Karpas-422 (cell line): ENCODE data around the gene TPRG1. TPM values are rescaled to one million over a fixed set of nuclear protein-coding genes. Genes with fewer than 3 reads are reported as not detected.

ENCODE experiments used
- DNase-seq: peaks from one replicate; pipeline ENCODE4 v3.0.0-alpha.2; 2015
- H2AFZ ChIP-seq: fragments of 200-600 bp; sonication (generic); 2 replicates; pipeline ENCODE4 v1.6.1; 2014; ENCODE audit warnings: antibody characterized with exemption, low read length, mixed read lengths
- H3K27ac ChIP-seq: fragments of 200-600 bp; sonication (generic); 2 replicates; pipeline ENCODE4 v1.5.1; 2014; ENCODE audit warnings: mild to moderate bottlenecking, low read length, moderate library complexity
- H3K27me3 ChIP-seq: fragments of 200-600 bp; sonication (generic); 2 replicates; pipeline ENCODE4 v1.6.1; 2014; ENCODE audit warnings: low read length, mixed read lengths
- H3K36me3 ChIP-seq: fragments of 200-600 bp; sonication (generic); 2 replicates; pipeline ENCODE4 v1.6.1; 2014; ENCODE audit warnings: low read length, mixed read lengths; ENCODE audit not compliant: insufficient read depth
- H3K4me1 ChIP-seq: fragments of 200-600 bp; sonication (generic); 2 replicates; pipeline ENCODE4 v1.6.1; 2014; ENCODE audit warnings: mild to moderate bottlenecking, low read length, mixed read lengths
- H3K4me2 ChIP-seq: fragments of 200-600 bp; sonication (generic); 2 replicates; pipeline ENCODE4 v1.6.1; 2014; ENCODE audit warnings: low read length, low read depth, mild to moderate bottlenecking; ENCODE audit not compliant: poor library complexity, severe bottlenecking
- H3K4me3 ChIP-seq: fragments of 200-600 bp; sonication (generic); 2 replicates; pipeline ENCODE4 v1.5.1; 2014; ENCODE audit warnings: mild to moderate bottlenecking, antibody characterized with exemption, low read length, mixed read lengths
- H3K79me2 ChIP-seq: fragments of 200-600 bp; sonication (generic); 2 replicates; pipeline ENCODE4 v1.6.1; 2014; ENCODE audit warnings: mild to moderate bottlenecking, low read length, mixed read lengths
- H3K9ac ChIP-seq: fragments of 200-600 bp; sonication (generic); 2 replicates; pipeline ENCODE4 v1.6.0; 2014; ENCODE audit warnings: low read length
- H3K9me2 ChIP-seq: fragments of 200-600 bp; sonication (generic), shearing (Covaris generic); replicated peaks from 2 replicates; pipeline ENCODE4 v1.6.0; 2014; ENCODE audit warnings: mild to moderate bottlenecking, low read length, moderate library complexity; ENCODE audit not compliant: insufficient read depth
- H3K9me3 ChIP-seq: fragments of 300-700, 200-600 bp; sonication (generic); 2 replicates; pipeline ENCODE4 v1.6.1; 2014; ENCODE audit warnings: low read length, mixed read lengths
- H4K20me1 ChIP-seq: fragments of 200-600 bp; sonication (generic); 2 replicates; pipeline ENCODE4 v1.6.1; 2014; ENCODE audit warnings: mild to moderate bottlenecking, antibody characterized with exemption, low read length, low read depth; ENCODE audit not compliant: insufficient read depth
- total RNA-seq: library from RNA; depleted of rRNA; stranded (reverse); fragments of >200 nt; shearing (Covaris generic); gene quantifications from 2 replicates; pipeline ENCODE4 v1.2.3, GENCODE V29; 2014; ENCODE audit warnings: low replicate concordance

Gene TPRG1
- total RNA-seq, 1 experiment from 2014 or later, result not detected

- H3K27ac ChIP-seq, result no peak overlapping the region
- no peak overlapping the region for H3K4me3 ChIP-seq
These were observed 30.3 kb downstream of the TPRG1 start for GRCh38 chr3:189202106-189202505.

GRCh38 chr3:189202583-189202982, 30.8 kb downstream of the TPRG1 start:
- Histone ChIP-seq H3K36me3 (no peaks in the 10 kb centered on the region), H3K9me3 (no peaks in the 10 kb centered on the region), H2AFZ (no peak overlapping the region), H3K27ac (no peak overlapping the region), H3K4me2 (no peak overlapping the region), H3K9me2 (no peaks in the 10 kb centered on the region), H3K79me2 (no peaks in the 10 kb centered on the region), H3K4me1 (no peaks in the 10 kb centered on the region), H3K27me3 (no peaks in the 10 kb centered on the region), H3K4me3 (no peak overlapping the region), H4K20me1 (no peaks in the 10 kb centered on the region), H3K9ac (no peak overlapping the region)
- no peak for DNase-seq

More at GRCh38 chr3:189202106-189202505, 30.3 kb downstream of the TPRG1 start:
- no peaks in the 10 kb centered on the region; the same call in 1 of the 2 replicates for H3K27me3 ChIP-seq
- no peak for DNase-seq
- no peak overlapping the region for H2AFZ ChIP-seq
- H4K20me1 ChIP-seq, result no peaks in the 10 kb centered on the region
- no peak overlapping the region for H3K4me2 ChIP-seq
- H3K9me3 ChIP-seq, result no peaks in the 10 kb centered on the region
- no peaks in the 10 kb centered on the region for H3K36me3 ChIP-seq
- H3K9me2 ChIP-seq, result no peaks in the 10 kb centered on the region
- no peak overlapping the region for H3K9ac ChIP-seq
- no peaks in the 10 kb centered on the region for H3K79me2 ChIP-seq
- H3K4me1 ChIP-seq, result no peaks in the 10 kb centered on the region

- Histone ChIP-seq H4K20me1 (no peaks in the 10 kb centered on the region), H3K27ac (no peak overlapping the region), H3K36me3 (no peaks in the 10 kb centered on the region), H3K27me3 (no peaks in the 10 kb centered on the region), H3K9me3 (no peaks in the 10 kb centered on the region), H2AFZ (no peak overlapping the region), H3K4me2 (no peak overlapping the region), H3K9ac (no peak overlapping the region), H3K79me2 (no peaks in the 10 kb centered on the region), H3K9me2 (no peaks in the 10 kb centered on the region), H3K4me3 (no peak overlapping the region), H3K4me1 (no peaks in the 10 kb centered on the region)
- no peak for DNase-seq
These were observed 32.5 kb downstream of the TPRG1 start for GRCh38 chr3:189204167-189204866.

- DNase-seq, result no peak
- Histone ChIP-seq H3K9me3 (no peaks in the 10 kb centered on the region), H3K9ac (no peak overlapping the region), H3K4me3 (no peak overlapping the region), H3K36me3 (no peaks in the 10 kb centered on the region), H3K27ac (no peak overlapping the region), H3K9me2 (no peaks in the 10 kb centered on the region), H3K79me2 (no peaks in the 10 kb centered on the region), H4K20me1 (no peaks in the 10 kb centered on the region), H2AFZ (no peak overlapping the region), H3K4me1 (no peaks in the 10 kb centered on the region), H3K27me3 (no peaks in the 10 kb centered on the region), H3K4me2 (no peak overlapping the region)
These were observed 33.2 kb downstream of the TPRG1 start for GRCh38 chr3:189204937-189205336.

GRCh38 chr3:189210251-189210770, 38.5 kb downstream of the TPRG1 start:
- no peaks in the 10 kb centered on the region for H3K27me3 ChIP-seq
- no peak for DNase-seq
- H2AFZ ChIP-seq, result no peak overlapping the region
- no peak overlapping the region for H3K9ac ChIP-seq
- no peaks in the 10 kb centered on the region for H3K9me2 ChIP-seq
- H3K4me3 ChIP-seq, result no peak overlapping the region
- H3K4me2 ChIP-seq, result no peak overlapping the region
- no peaks in the 10 kb centered on the region for H3K79me2 ChIP-seq
- H3K4me1 ChIP-seq, result no peaks in the 10 kb centered on the region
- no peaks in the 10 kb centered on the region for H3K9me3 ChIP-seq
- no peaks in the 10 kb centered on the region for H4K20me1 ChIP-seq
- H3K36me3 ChIP-seq, result no peaks in the 10 kb centered on the region
- no peak overlapping the region for H3K27ac ChIP-seq

- Histone ChIP-seq H3K27me3 (no peaks in the 10 kb centered on the region), H3K27ac (no peak overlapping the region), H2AFZ (no peak overlapping the region), H3K4me1 (no peaks in the 10 kb centered on the region), H3K9me3 (no peaks in the 10 kb centered on the region), H3K36me3 (no peaks in the 10 kb centered on the region), H3K9me2 (no peaks in the 10 kb centered on the region), H3K9ac (no peak overlapping the region), H3K4me3 (no peak overlapping the region), H3K4me2 (no peak overlapping the region), H4K20me1 (no peaks in the 10 kb centered on the region), H3K79me2 (no peaks in the 10 kb centered on the region)
- no peak for DNase-seq
These were observed 40.9 kb downstream of the TPRG1 start for GRCh38 chr3:189212681-189213080.

GRCh38 chr3:189214651-189215050, 42.9 kb downstream of the TPRG1 start:
- no peaks in the 10 kb centered on the region for H3K9me3 ChIP-seq
- H3K9me2 ChIP-seq, result no peaks in the 10 kb centered on the region
- H3K36me3 ChIP-seq, result no peaks in the 10 kb centered on the region
- H3K27me3 ChIP-seq, result no peaks in the 10 kb centered on the region
- DNase-seq, result no peak
- no peak overlapping the region for H2AFZ ChIP-seq
- H3K4me1 ChIP-seq, result no peaks in the 10 kb centered on the region
- no peak overlapping the region for H3K4me3 ChIP-seq
- no peak overlapping the region for H3K4me2 ChIP-seq
- no peak overlapping the region for H3K27ac ChIP-seq
- no peak overlapping the region for H3K9ac ChIP-seq
- H4K20me1 ChIP-seq, result no peaks in the 10 kb centered on the region
- no peaks in the 10 kb centered on the region for H3K79me2 ChIP-seq

- no peaks in the 10 kb centered on the region for H3K9me3 ChIP-seq
- H3K4me2 ChIP-seq, result no peak overlapping the region
- H3K36me3 ChIP-seq, result no peaks in the 10 kb centered on the region
- DNase-seq, result no peak
- H3K27ac ChIP-seq, result no peak overlapping the region
- no peaks in the 10 kb centered on the region for H4K20me1 ChIP-seq
- no peaks in the 10 kb centered on the region for H3K4me1 ChIP-seq
- H3K27me3 ChIP-seq, result no peaks in the 10 kb centered on the region
- H3K79me2 ChIP-seq, result no peaks in the 10 kb centered on the region
- H3K9ac ChIP-seq, result no peak overlapping the region
- H3K4me3 ChIP-seq, result no peak overlapping the region
- no peaks in the 10 kb centered on the region for H3K9me2 ChIP-seq
- no peak overlapping the region for H2AFZ ChIP-seq
These were observed 51.3 kb downstream of the TPRG1 start for GRCh38 chr3:189222927-189223636.
